ENCODE data around the gene SIX6. TPM values are rescaled to one million over a fixed set of nuclear protein-coding genes. Genes with fewer than 3 reads are reported as not detected.

Gene SIX6
- total RNA-seq, 4 donors from 2014 or later: not detected

- no peak for TF ChIP-seq CTCF (IDR thresholded peaks at IDR 0.05)
- ATAC-seq (ENCODE audit: low FRiP score) (no peak), DNase-seq (ENCODE audit: low spot score) (no peak)
Measured at GRCh38 chr14:60508363-60508706, 611 bp upstream of the SIX6 start.

- no peak for TF ChIP-seq CTCF (IDR thresholded peaks at IDR 0.05)
- ATAC-seq (ENCODE audit: low FRiP score) (no peak), DNase-seq (ENCODE audit: low spot score) (no peak)
Measured at GRCh38 chr14:60509438-60510253, 700 bp downstream of the SIX6 start.

GRCh38 chr14:60510254-60510950 is 1.5 kb downstream of the SIX6 start:
- DNase-seq (ENCODE audit: low spot score): no peak
- TF ChIP-seq CTCF (IDR thresholded peaks at IDR 0.05): no peak
- ATAC-seq (ENCODE audit: low FRiP score): no peak

- ATAC-seq (ENCODE audit: low FRiP score): no peak
- no peak for TF ChIP-seq CTCF (IDR thresholded peaks at IDR 0.05)
Measured at GRCh38 chr14:60510951-60511599, 2.1 kb downstream of the SIX6 start.

GRCh38 chr14:60512126-60512525 is 3.2 kb downstream of the SIX6 start:
- no peak for ATAC-seq (ENCODE audit: low FRiP score)
- DNase-seq (ENCODE audit: low spot score): no peak
- TF ChIP-seq CTCF (IDR thresholded peaks at IDR 0.05): no peak

More at GRCh38 chr14:60510951-60511599, 2.1 kb downstream of the SIX6 start:
- no peak for DNase-seq (ENCODE audit: low spot score)

- DNase-seq (ENCODE audit: low spot score): no peak
- TF ChIP-seq CTCF (IDR thresholded peaks at IDR 0.05): no peak
- no peak for ATAC-seq (ENCODE audit: low FRiP score)
Measured at GRCh38 chr14:60512973-60513571, 4.1 kb downstream of the SIX6 start.
